Dermis blood vessel endothelial cell (primary cell): ENCODE measurements around the gene RGS19. TPM values are rescaled to one million over a fixed set of nuclear protein-coding genes. Genes with fewer than 3 reads are reported as not detected.
"Not testable (repeated sequence)": the region's sequence is repeated elsewhere in the genome, so short reads cannot be mapped to it uniquely, and the experiment has no call there.

Experiments
- DNase-seq: peaks from one replicate; pipeline ENCODE4 v3.0.0; 2010
- total RNA-seq: library from RNA; depleted of rRNA; stranded (reverse); fragments of >200 nt; gene quantifications from 2 replicates; pipeline ENCODE4 v1.2.3, GENCODE V29; 2014

RGS19 gene
- total RNA-seq, 1 donor from 2014 or later, result 29.3 TPM

- DNase-seq, result no peak
Observed at GRCh38 chr20:64092258-64093012, 13.1 kb upstream of the RGS19 start.

DNA sequence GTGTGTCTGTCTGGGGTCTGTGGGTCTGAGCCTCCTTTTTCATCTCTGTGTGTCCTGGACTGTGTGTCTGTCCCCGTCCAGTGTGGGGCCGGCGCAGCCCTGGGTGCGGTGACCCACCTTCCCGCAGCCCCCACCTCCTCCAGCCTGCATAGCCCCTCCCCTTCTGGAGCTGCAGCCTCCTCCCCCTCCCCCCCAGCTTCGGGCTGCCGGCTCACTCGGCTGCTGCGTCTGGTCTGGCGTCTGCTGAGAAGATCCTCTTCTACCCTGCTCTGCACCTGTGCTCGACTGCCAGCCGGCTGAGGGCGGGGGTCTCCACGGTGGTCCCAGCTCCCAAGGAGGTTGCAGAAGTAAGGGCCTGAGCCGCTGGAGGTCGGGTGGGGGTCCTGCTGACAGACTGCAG, 12.5 kb upstream of the RGS19 start:
- no peak for DNase-seq

DNA sequence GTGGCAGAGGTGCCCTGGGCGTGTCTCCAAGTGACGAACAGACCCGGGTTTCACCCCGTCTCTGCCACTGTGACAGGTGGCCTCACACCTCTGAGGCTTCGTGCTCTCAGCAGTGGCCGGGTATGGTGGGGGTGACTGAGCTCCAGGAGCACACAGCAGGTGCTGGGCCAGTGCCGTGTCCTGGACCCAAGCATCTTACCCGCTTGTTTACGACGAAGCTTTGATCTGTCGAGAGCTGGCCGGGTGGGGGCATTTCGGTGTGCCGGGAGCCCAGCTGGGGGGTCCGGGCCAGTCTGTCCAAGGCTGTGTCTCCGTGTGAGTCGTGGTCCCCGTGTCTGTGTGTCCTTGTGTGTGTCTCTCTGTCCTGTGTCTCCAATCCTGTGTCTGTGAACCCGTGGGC, 12.0 kb upstream of the RGS19 start:
- no peak for DNase-seq

- no peak for DNase-seq
Observed at GRCh38 chr20:64090165-64090564, 10.8 kb upstream of the RGS19 start.

DNA sequence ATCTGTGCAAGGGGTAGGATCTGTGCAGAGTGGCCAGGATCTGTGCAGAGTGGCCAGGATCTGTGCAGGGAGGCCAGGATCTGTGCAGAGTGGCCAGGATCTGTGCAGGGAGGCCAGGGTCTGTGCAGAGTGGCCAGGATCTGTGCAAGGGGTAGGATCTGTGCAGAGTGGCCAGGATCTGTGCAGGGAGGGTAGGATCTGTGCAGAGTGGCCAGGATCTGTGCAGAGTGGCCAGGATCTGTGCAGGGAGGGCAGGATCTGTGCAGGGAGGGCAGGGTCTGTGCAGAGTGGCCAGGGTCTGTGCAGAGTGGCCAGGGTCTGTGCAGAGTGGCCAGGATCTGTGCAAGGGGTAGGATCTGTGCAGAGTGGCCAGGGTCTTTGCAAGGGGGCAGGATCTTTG, 9.3 kb upstream of the RGS19 start:
- DNase-seq, result not testable (repeated sequence)

- not testable (repeated sequence) for DNase-seq
Observed at GRCh38 chr20:64087226-64087825, 8.0 kb upstream of the RGS19 start.

DNA sequence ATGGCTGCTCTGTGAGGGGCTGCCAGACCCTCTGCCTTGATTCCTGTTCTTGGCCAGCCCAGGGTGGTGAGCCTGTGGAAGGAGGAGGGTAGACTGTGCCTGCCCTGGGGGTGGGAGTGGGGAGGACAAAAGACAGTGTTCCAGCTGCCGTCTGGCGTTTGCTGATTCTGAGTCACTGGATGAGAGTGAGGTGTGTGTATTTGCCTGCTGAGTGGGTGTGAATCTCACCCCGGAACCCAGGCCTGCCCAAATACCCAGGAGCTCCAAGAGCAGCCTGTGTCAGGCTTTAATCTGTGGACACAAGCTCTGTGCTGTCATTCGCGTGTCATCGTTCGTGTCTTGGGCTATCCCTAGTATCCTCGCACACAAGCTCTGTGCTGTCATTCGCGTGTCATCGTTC, 7.5 kb upstream of the RGS19 start:
- DNase-seq, result no peak

GRCh38 chr20:64084685-64085152, 5.4 kb upstream of the RGS19 start:
- no peak for DNase-seq

GRCh38 chr20:64083804-64084684, 4.7 kb upstream of the RGS19 start, which contains the start of gene LKAAEAR1:
Gene LKAAEAR1 (minus strand): TSS chr20:64084398. CDS start chr20:64084219, 179 bp downstream.
- DNase-seq, result no peak

DNA sequence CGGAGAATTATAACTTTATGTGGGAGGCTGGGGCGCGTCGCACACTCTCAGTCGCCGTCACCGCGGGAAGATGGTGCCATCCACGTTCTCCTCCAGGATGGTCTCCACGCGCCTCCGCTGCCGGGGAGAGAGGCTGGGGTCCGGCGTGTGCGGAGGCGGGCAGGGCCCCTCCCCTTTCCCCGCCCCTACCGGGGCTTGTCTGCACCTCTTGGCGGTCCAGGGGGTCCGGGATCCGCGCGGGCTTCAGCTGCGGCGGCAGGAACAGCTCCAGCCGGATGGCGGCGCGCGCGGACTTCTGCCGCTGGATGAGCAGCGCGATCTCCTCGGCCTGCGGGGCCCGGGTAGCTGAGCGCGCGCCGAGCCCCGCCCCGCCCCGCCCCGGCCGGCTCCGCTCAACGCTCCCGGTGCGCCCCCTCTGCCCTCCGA, 4.1 kb upstream of the RGS19 start:
- DNase-seq, result peak; percentile 81

DNA sequence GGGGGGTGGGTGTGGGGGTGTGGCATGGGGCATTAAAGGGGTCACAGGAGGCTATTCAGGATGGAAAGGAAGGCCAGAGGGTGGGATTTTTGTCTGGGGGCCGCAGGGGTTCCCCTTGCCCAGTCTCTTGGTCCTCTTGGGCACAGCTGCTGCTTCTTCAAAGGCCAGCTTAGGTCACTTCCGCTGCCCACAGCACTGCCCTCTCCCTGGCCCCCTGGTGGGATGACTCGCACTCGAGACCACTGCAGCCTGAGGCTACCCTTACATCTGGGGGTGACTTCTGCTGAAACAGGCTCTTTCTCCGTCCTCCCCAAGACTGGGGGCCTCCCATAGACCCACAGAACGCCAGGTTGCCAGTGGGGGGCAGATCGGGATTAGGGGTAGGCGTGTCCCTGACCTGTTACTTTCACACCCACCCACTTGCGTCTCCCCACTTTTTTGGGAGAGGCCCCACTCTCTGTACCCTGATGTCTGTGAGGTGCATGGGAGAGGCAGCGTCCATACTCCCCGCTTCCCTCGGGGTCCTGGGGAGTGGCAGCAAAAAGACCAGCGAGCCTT, 3.6 kb upstream of the RGS19 start:
- no peak for DNase-seq

DNA sequence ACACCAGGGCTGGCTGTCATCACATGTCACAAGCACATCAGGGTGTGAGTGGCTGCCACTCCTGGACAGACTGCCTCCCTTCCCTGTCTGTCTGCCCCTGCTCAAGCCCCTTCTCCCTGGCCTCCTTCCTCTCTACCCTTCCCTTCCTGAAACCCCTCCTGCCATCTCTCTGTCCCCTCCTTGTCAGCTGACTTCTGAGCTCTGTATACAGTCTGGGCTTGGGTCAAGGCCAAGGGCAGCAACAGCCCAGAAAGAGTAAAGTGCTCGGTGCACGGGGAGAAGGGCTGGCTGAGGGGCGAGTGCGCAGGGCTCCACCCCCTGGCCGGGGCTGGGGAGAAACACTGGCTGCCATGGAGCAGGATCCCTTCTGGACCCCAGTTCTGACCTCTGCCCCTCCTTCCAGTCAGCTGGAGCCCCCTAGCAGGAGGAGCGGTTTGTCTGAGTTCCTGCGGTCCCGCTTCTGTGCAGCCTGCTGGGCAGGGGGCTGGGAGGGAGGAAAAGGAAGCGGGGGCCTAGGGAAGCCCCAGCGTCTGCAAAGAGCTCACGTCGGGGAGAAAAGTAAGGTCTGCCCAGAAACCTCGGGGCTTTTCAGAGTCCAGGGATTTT, 2.9 kb upstream of the RGS19 start:
- no peak for DNase-seq

DNA sequence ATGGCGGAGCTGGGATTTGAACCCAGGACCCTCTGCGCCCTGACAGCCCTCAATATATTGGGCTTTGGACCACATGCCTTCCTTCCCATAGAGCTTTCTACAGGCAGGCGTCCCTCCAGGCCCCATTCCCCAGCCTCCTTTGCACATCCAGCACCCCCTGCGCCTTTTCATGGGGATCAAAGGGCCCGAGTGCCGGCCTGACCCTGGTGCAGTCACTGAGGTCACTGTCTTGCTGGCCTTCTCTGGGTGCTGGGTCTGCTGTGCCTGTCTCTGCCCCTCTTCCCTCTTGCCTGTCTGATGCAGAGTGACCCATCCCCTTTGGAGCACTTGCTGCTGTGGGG, 2.3 kb upstream of the RGS19 start:
- no peak for DNase-seq

DNA sequence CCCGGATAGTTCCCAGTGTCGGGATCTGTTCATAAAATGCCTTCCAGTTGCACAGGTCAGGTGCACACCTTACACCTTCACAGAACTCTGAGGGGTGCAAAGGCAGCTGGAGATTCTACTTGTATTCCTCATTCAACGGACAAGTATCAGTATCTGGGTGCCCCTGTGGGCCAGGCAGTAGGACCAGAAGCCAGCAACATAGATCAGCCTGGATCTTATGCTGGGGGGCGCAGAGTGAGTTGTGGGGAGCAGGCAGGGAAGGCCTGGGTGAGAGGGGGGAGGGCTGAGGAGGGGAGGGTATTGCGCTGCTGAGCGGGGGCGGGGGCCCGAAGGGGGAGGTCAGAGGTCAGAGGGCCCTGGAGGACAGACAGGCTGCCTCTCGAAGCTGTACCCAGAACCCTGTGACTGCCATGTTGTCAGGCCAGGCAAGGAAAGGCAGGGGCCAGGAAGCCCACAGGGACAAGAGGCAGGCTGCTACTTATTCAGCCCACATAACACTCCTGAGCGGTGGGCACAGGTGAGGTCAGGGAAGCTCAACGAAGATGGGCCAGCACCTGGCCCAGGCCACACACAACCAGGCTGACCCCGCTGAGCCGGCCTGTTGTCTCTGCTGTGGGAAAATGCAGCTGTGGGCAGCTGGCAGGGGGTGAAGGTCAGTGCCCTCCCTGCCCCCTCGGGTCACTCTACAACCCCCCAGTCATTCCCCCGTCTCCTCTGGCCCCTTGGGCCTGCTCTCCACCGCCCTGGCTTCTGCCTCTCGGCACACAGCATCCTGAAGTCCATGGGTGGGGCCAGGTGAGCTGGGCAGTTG, 1.7 kb upstream of the RGS19 start:
- DNase-seq, result no peak

GRCh38 chr20:64080013-64080812, 895 bp upstream of the RGS19 start, which contains the start of gene OPRL1:
Gene OPRL1 (plus strand): TSS chr20:64080082. CDS start chr20:64092721, 12,639 bp downstream.
- peak; percentile 41 for DNase-seq

GRCh38 chr20:64078934-64079272, 415 bp downstream of the RGS19 start:
- DNase-seq, result no peak

- DNase-seq, result no peak
Observed at GRCh38 chr20:64077876-64078551, 1.3 kb downstream of the RGS19 start.

DNA sequence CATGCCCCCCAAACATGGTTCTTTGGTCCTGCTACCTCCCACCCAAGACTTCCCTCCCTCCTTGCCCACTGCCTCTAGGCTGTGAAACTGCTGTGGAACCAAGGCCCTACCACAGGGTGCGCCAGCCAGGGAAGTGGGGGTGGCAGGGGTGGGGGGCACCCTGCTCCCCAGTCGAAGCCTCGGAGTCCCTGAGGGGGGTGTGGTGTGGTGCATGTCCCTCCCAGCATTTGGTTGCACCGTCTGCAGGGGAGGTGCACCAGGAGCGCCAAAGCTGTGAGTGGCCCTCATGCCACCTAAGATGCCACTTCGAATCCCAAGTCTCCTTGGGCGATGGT, 1.8 kb downstream of the RGS19 start:
- no peak for DNase-seq

DNA sequence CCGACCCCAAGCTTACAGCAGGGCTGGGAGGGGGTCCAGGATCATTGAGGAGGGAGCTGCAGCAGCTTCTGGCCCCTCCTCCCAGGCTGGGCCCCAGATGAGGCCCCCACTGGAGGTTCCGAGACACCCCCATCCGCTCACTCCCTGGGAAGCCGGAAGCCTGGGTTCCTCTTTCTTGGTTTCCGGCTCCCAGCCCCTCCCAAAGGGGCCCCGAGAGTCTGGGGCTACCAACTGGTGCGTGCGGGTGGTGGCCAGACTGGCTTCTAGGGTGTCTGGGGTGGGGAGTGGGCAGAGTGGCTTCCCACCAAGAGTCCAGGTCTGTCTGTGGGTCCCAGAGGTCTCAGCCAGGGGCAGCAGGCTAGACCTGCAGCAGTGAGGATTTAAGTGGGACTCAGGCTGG, 2.2 kb downstream of the RGS19 start:
- no peak for DNase-seq
